CD14-positive monocyte (primary cell): ENCODE data around the gene MTHFSD. TPM values are rescaled to one million over a fixed set of nuclear protein-coding genes. Genes with fewer than 3 reads are reported as not detected.

Source experiments
- DNase-seq, 3 donors: peaks; one replicate each; pipeline ENCODE4 v3.0.0-alpha.2; 2011 to 2022
- H2AFZ ChIP-seq: 2 replicates; pipeline ENCODE4 v1.6.0; 2012; ENCODE audit warnings: mild to moderate bottlenecking, low read depth, low read length, inconsistent platforms; ENCODE audit not compliant: insufficient read depth, poor library complexity, severe bottlenecking
- H3K27ac ChIP-seq, 2 donors: 1 replicate in 1 of 2; 2 replicates in 1 of 2; pipeline ENCODE4 v1.5.1; 2012 to 2013; ENCODE audit warnings: low read length in 2 of 2, control low read depth in 1 of 2, inconsistent platforms in 1 of 2, low read depth in 1 of 2, mild to moderate bottlenecking in 1 of 2
- H3K27me3 ChIP-seq, 2 donors: one replicate each; pipeline versions ENCODE4 v1.6.0 to v1.6.1; 2011 to 2013; ENCODE audit warnings: low read length in 2 of 2; ENCODE audit not compliant: control insufficient read depth in 2 of 2, insufficient read depth in 2 of 2
- H3K36me3 ChIP-seq, 2 donors: replicated peaks in 1 of 2; 1 replicate in 1 of 2; 2 replicates in 1 of 2; pipeline versions ENCODE4 v1.5.1 to v1.6.1; 2012 to 2013; ENCODE audit warnings: low read length in 2 of 2, control low read depth in 1 of 2, inconsistent platforms in 1 of 2, mild to moderate bottlenecking in 1 of 2; ENCODE audit not compliant: insufficient read depth in 2 of 2, control insufficient read depth in 1 of 2
- H3K4me1 ChIP-seq, 2 donors: 1 replicate in 1 of 2; 2 replicates in 1 of 2; pipeline versions ENCODE4 v1.5.1 to v1.6.1; 2012 to 2013; ENCODE audit warnings: low read length in 2 of 2, control low read depth in 1 of 2, inconsistent platforms in 1 of 2, mild to moderate bottlenecking in 1 of 2, moderate library complexity in 1 of 2; ENCODE audit not compliant: insufficient read depth in 2 of 2, control insufficient read depth in 1 of 2
- H3K4me2 ChIP-seq: replicated peaks from 2 replicates; pipeline ENCODE3; 2012; ENCODE audit warnings: low read length, moderate library complexity, mild to moderate bottlenecking; ENCODE audit not compliant: poor library complexity, severe bottlenecking; ENCODE audit errors: extremely low read depth
- H3K4me3 ChIP-seq, 3 experiments: fragments of 200-600 bp in 1 of 3; sonication (generic) in 1 of 3; replicated peaks in 1 of 3; 1 replicate in 2 of 3; 2 replicates in 1 of 3; pipeline ENCODE4 v1.5.1; 2011 to 2013; ENCODE audit warnings: low read length in 3 of 3, mild to moderate bottlenecking in 3 of 3, control low read depth in 2 of 3, low read depth in 2 of 3, inconsistent platforms in 1 of 3, moderate library complexity in 1 of 3
- H3K79me2 ChIP-seq: 2 replicates; pipeline ENCODE4 v1.6.0; 2012; ENCODE audit warnings: mild to moderate bottlenecking, control low read depth, inconsistent platforms, low read length, moderate library complexity; ENCODE audit not compliant: insufficient read depth
- H3K9ac ChIP-seq: 2 replicates; pipeline ENCODE4 v1.6.0; 2017; ENCODE audit warnings: low read length, mild to moderate bottlenecking; ENCODE audit not compliant: insufficient read depth, poor library complexity, severe bottlenecking
- H3K9me3 ChIP-seq, 2 donors: replicated peaks in 1 of 2; 1 replicate in 1 of 2; 2 replicates in 1 of 2; pipeline versions ENCODE4 v1.5.1 to v1.6.1; 2012 to 2013; ENCODE audit warnings: low read length in 2 of 2, control low read depth in 1 of 2; ENCODE audit not compliant: control insufficient read depth in 1 of 2, insufficient read depth in 1 of 2
- H4K20me1 ChIP-seq: 2 replicates; pipeline ENCODE4 v1.6.0; 2012; ENCODE audit warnings: mild to moderate bottlenecking, low read length, control low read depth, moderate library complexity; ENCODE audit not compliant: insufficient read depth
- H3K27ac Mint-ChIP-seq, 7 donors: one replicate each; pipeline ENCODE4 v1.8.0; 2020; ENCODE audit warnings: mild to moderate bottlenecking in 7 of 7, mixed read lengths in 7 of 7, moderate library complexity in 6 of 7, inconsistent platforms in 2 of 7
- H3K27me3 Mint-ChIP-seq, 3 donors: one replicate each; pipeline ENCODE4 v1.8.0; 2021 to 2022; ENCODE audit warnings: low read depth in 3 of 3, mild to moderate bottlenecking in 3 of 3, mixed read lengths in 3 of 3, moderate library complexity in 3 of 3, inconsistent platforms in 1 of 3
- H3K36me3 Mint-ChIP-seq, 2 donors: one replicate each; pipeline ENCODE4 v1.8.0; 2020; ENCODE audit warnings: mixed read lengths in 2 of 2, inconsistent platforms in 1 of 2, mild to moderate bottlenecking in 1 of 2
- H3K4me1 Mint-ChIP-seq: one replicate; pipeline ENCODE4 v1.8.0; 2020; ENCODE audit warnings: mild to moderate bottlenecking, mixed read lengths
- H3K4me3 Mint-ChIP-seq, 2 donors: one replicate each; pipeline ENCODE4 v1.8.0; 2020; ENCODE audit warnings: mild to moderate bottlenecking in 2 of 2, mixed read lengths in 2 of 2, moderate library complexity in 1 of 2
- H3K9me3 Mint-ChIP-seq, 7 donors: one replicate each; pipeline ENCODE4 v1.8.0; 2020 to 2022; ENCODE audit warnings: mixed read lengths in 7 of 7, mild to moderate bottlenecking in 6 of 7, moderate library complexity in 6 of 7, inconsistent platforms in 2 of 7
- WGBS: methylation state at CpG from one replicate; pipeline ENCODE4 v1.1.5; 2013; ENCODE audit warnings: missing lambda C conversion rate; ENCODE audit not compliant: insufficient coverage; 5-methylcytosine and 5-hydroxymethylcytosine counted together
- intact Hi-C, 2 donors: fragments of 100-400 bp; cut with micrococcal nuclease; formaldehyde crosslinking; loops; one replicate each; pipeline versions ENCODE4 v1.15.0 to v1.15.1; 2023
- polyA plus RNA-seq, 3 donors: library from polyadenylated mRNA; depleted of rRNA in 1 of 3; unstranded in 2 of 3; stranded (reverse) in 1 of 3; fragments of 300-500 nt in 2 of 3; fragments of >200 nt in 1 of 3; fragmentation: Illumina TruSeq in 2 of 3; gene quantifications; 1 replicate in 2 of 3; 2 replicates in 1 of 3; pipeline ENCODE4 v1.2.3, GENCODE V29; 2012 to 2021
- TF ChIP-seq, protein P1 (sequence below): fragments of 200-600 bp; IDR thresholded peaks from one replicate; pipeline ENCODE4 v1.8.0; 2022; ENCODE audit warnings: antibody characterized with exemption, mild to moderate bottlenecking

Gene MTHFSD
- polyA plus RNA-seq, 3 donors, result 7.2 to 14.1 (median 11.7) TPM

DNA sequence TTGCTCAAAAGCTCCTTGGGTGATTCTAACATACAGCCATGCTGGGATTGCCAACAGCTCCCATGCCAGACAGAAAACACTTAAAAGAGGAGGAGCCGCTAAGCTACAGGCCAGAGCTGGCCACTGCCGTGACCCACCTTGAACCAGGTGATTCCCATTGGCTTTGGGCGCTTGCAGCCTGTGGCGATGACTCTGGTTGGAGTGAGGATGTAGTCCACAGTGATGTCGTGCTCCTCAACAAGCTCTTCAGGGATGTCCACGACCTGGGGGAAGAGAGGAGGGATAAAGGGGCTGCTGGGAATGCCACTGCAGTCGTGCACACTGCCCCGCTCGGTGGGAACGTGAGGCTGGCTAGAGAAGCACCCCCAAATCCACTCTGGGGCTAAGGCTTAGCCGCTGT is 13.5 kb downstream of the MTHFSD start:
- Histone ChIP-seq H3K9ac (no peak overlapping the region), H3K9me3 (no peaks in the 10 kb centered on the region), H2AFZ (no peak overlapping the region), H3K4me3 (no peak overlapping the region), H3K4me2 (no peak overlapping the region), H3K79me2 (no peaks in the 10 kb centered on the region), H3K27ac (no peak overlapping the region), H3K27me3 (no peaks in the 10 kb centered on the region), H3K36me3 (peaks cover 80 to 99% of the 10 kb centered on the region in 2 donors), H3K4me1 (no peaks in the 10 kb centered on the region), H4K20me1 (no peaks in the 10 kb centered on the region)
- intact Hi-C loops, result no loop called here
- TF ChIP-seq, protein P1, sequence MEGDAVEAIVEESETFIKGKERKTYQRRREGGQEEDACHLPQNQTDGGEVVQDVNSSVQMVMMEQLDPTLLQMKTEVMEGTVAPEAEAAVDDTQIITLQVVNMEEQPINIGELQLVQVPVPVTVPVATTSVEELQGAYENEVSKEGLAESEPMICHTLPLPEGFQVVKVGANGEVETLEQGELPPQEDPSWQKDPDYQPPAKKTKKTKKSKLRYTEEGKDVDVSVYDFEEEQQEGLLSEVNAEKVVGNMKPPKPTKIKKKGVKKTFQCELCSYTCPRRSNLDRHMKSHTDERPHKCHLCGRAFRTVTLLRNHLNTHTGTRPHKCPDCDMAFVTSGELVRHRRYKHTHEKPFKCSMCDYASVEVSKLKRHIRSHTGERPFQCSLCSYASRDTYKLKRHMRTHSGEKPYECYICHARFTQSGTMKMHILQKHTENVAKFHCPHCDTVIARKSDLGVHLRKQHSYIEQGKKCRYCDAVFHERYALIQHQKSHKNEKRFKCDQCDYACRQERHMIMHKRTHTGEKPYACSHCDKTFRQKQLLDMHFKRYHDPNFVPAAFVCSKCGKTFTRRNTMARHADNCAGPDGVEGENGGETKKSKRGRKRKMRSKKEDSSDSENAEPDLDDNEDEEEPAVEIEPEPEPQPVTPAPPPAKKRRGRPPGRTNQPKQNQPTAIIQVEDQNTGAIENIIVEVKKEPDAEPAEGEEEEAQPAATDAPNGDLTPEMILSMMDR, result no peak
- Mint-ChIP-seq H3K27ac (no peak overlapping the region), H3K4me1 (no peaks in the 10 kb centered on the region), H3K4me3 (no peak overlapping the region), H3K9me3 (no peaks in the 10 kb centered on the region), H3K27me3 (peaks cover 0 to 2% (median 0%) of the 10 kb centered on the region in 3 donors), H3K36me3 (peaks cover 97 to 98% of the 10 kb centered on the region in 2 donors)
- WGBS, result 100% methylated on average over 9 of the region's 11 CpGs
- DNase-seq, result no peak

DNA sequence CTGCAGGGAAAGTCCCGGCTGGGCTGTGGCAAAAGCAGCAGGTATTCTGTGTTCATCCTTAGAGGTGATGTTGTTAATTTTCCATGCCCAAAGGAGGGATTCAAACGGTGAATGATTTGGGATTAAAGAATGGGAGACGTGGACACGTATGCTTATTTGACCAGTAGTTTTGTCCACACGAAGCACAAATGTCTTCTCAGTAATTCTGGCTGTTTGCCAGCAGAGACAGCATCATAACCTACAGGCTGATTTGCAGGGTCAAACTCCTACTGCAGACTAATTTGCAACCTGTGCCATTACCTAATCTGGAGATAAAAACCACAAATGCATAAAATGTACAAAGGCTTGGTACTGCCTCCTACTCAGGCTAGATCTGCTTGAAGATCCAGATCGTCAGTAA is 14.1 kb downstream of the MTHFSD start:
- 90% methylated on average over 5 of the region's 6 CpGs for WGBS
- DNase-seq, result no peak
- peaks cover 74 to 99% of the 10 kb centered on the region in 2 donors for H3K36me3 ChIP-seq
- intact Hi-C loops, result no loop called here
- Mint-ChIP-seq H3K36me3 (peaks cover 96 to 98% of the 10 kb centered on the region in 2 donors), H3K9me3 (no peaks in the 10 kb centered on the region), H3K27me3 (peaks cover 0 to 2% (median 0%) of the 10 kb centered on the region in 3 donors), H3K4me3 (no peak overlapping the region), H3K4me1 (no peaks in the 10 kb centered on the region), H3K27ac (no peak overlapping the region)
- no peaks in the 10 kb centered on the region for H3K79me2 ChIP-seq
- TF ChIP-seq, protein P1, result no peak
- H3K4me1 ChIP-seq, result no peaks in the 10 kb centered on the region
- no peaks in the 10 kb centered on the region for H3K9me3 ChIP-seq
- no peak overlapping the region for H3K9ac ChIP-seq
- no peaks in the 10 kb centered on the region for H3K27me3 ChIP-seq
- no peak overlapping the region for H3K27ac ChIP-seq
- H3K4me2 ChIP-seq, result no peak overlapping the region
- H2AFZ ChIP-seq, result no peak overlapping the region
- H4K20me1 ChIP-seq, result no peaks in the 10 kb centered on the region
- H3K4me3 ChIP-seq, result no peak overlapping the region
